GM12878 (cell line): ENCODE results near the gene CCDC81.

Experiments
- EP300 ChIP-seq, 2 experiments: fragments of 150-350 bp in 1 of 2; IDR thresholded peaks; 2 replicates each; pipeline ENCODE4 v1.6.1; 2011 to 2012; ENCODE audit warnings: low read depth in 2 of 2, low read length in 2 of 2, borderline replicate concordance in 1 of 2, improper control_type of control experiment in 1 of 2, inconsistent platforms in 1 of 2; ENCODE audit not compliant: control insufficient read depth in 1 of 2
- POLR2A ChIP-seq: IDR thresholded peaks from 2 replicates; pipeline ENCODE4 v1.6.1; 2011; ENCODE audit warnings: low read depth, mild to moderate bottlenecking, low read length
- RBBP5 ChIP-seq: fragments of 200-600 bp; sonication (generic); conservative IDR thresholded peaks from 2 replicates; pipeline ENCODE4 v1.6.1; 2016
- SIN3A ChIP-seq: IDR thresholded peaks from 2 replicates; pipeline ENCODE4 v1.6.1; 2012; ENCODE audit warnings: low read depth, low read length, improper control_type of control experiment
- SREBF1 ChIP-seq: IDR thresholded peaks from 2 replicates; pipeline ENCODE4 v1.6.1; 2012; ENCODE audit warnings: mild to moderate bottlenecking, low read length
- TARDBP ChIP-seq: IDR thresholded peaks from 2 replicates; pipeline ENCODE4 v1.6.1; 2016; ENCODE audit warnings: borderline replicate concordance
- TCF12 ChIP-seq: IDR thresholded peaks from 2 replicates; pipeline ENCODE4 v1.6.1; 2011; ENCODE audit warnings: low read depth, mild to moderate bottlenecking, low read length
- ZSCAN29 ChIP-seq: fragments of 450-650 bp; IDR thresholded peaks from 2 replicates; pipeline ENCODE4 v1.6.1; 2017; ENCODE audit warnings: mild to moderate bottlenecking, moderate library complexity
- TF ChIP-seq, protein P1 (sequence below), 3 experiments: IDR thresholded peaks in 2 of 3; conservative IDR thresholded peaks in 1 of 3; 2 replicates each; pipeline ENCODE4 v1.5.1; 2011; ENCODE audit warnings: low read depth in 3 of 3, low read length in 3 of 3, mild to moderate bottlenecking in 3 of 3, control low read depth in 2 of 3, moderate library complexity in 2 of 3, inconsistent platforms in 1 of 3, mixed read lengths in 1 of 3; ENCODE audit not compliant: control insufficient read depth in 2 of 3, insufficient read depth in 1 of 3; ENCODE audit errors: extremely low read depth in 1 of 3
- TF ChIP-seq, protein P2 (sequence below): IDR thresholded peaks from 2 replicates; pipeline ENCODE4 v1.6.1; 2011; ENCODE audit warnings: borderline replicate concordance, low read depth, mild to moderate bottlenecking, moderate library complexity, mixed read lengths, low read length; ENCODE audit not compliant: insufficient read depth; ENCODE audit errors: extremely low read length
- TF ChIP-seq, protein P3 (sequence below): IDR thresholded peaks from 2 replicates; pipeline ENCODE4 v1.6.1; 2011; ENCODE audit warnings: low read depth, mild to moderate bottlenecking, low read length, moderate library complexity, borderline replicate concordance; ENCODE audit errors: extremely low read depth

GRCh38 chr11:86341382-86341781 is 33.3 kb upstream of the CCDC81 start:
- TF ChIP-seq SREBF1: no peak
- no peak for TF ChIP-seq ZSCAN29
- no peak for TF ChIP-seq POLR2A
- no peak for TF ChIP-seq EP300 (IDR thresholded peaks at IDR 0.05; ENCODE audit: borderline replicate concordance in 1 of 2, control insufficient read depth in 1 of 2, low read depth in 2 of 2, low read length in 2 of 2)
- TF ChIP-seq SIN3A: no peak
- TF ChIP-seq RBBP5: no peak
- TF ChIP-seq TCF12: no peak
- TF ChIP-seq, protein P1, sequence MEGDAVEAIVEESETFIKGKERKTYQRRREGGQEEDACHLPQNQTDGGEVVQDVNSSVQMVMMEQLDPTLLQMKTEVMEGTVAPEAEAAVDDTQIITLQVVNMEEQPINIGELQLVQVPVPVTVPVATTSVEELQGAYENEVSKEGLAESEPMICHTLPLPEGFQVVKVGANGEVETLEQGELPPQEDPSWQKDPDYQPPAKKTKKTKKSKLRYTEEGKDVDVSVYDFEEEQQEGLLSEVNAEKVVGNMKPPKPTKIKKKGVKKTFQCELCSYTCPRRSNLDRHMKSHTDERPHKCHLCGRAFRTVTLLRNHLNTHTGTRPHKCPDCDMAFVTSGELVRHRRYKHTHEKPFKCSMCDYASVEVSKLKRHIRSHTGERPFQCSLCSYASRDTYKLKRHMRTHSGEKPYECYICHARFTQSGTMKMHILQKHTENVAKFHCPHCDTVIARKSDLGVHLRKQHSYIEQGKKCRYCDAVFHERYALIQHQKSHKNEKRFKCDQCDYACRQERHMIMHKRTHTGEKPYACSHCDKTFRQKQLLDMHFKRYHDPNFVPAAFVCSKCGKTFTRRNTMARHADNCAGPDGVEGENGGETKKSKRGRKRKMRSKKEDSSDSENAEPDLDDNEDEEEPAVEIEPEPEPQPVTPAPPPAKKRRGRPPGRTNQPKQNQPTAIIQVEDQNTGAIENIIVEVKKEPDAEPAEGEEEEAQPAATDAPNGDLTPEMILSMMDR (IDR thresholded peaks at IDR 0.05 in 2 of 3, conservative IDR thresholded peaks at IDR 0.05 in 1 of 3; ENCODE audit: control insufficient read depth in 2 of 3, extremely low read depth in 1 of 3, insufficient read depth in 1 of 3, low read depth in 3 of 3, low read length in 3 of 3): no peak
- TF ChIP-seq, protein P2, sequence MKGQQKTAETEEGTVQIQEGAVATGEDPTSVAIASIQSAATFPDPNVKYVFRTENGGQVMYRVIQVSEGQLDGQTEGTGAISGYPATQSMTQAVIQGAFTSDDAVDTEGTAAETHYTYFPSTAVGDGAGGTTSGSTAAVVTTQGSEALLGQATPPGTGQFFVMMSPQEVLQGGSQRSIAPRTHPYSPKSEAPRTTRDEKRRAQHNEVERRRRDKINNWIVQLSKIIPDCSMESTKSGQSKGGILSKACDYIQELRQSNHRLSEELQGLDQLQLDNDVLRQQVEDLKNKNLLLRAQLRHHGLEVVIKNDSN: no peak
- TF ChIP-seq, protein P3, sequence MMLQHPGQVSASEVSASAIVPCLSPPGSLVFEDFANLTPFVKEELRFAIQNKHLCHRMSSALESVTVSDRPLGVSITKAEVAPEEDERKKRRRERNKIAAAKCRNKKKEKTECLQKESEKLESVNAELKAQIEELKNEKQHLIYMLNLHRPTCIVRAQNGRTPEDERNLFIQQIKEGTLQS: no peak
- no peak for TF ChIP-seq TARDBP
